Vagina (tissue), 2 donors: ENCODE results near the gene DHFR2.

Experiments used
- CTCF ChIP-seq, 3 experiments: fragments of 450-650 bp in 2 of 3; fragments of 200-600 bp in 1 of 3; sonication (generic) in 1 of 3; IDR thresholded peaks; one replicate each; pipeline ENCODE4 v1.5.1; 2017 to 2019; ENCODE audit warnings: antibody characterized with exemption in 3 of 3, mild to moderate bottlenecking in 2 of 3, moderate library complexity in 2 of 3
- POLR2AphosphoS5 ChIP-seq, 2 donors: sonication (generic); formaldehyde crosslinking; IDR thresholded peaks; one replicate each; pipeline ENCODE4 v1.9.0; 2017; ENCODE audit warnings: antibody characterized with exemption in 2 of 2, mild to moderate bottlenecking in 2 of 2, low read depth in 1 of 2; ENCODE audit not compliant: insufficient read depth in 1 of 2

GRCh38 chr3:94049267-94049666, 13.4 kb downstream of the DHFR2 start:
- TF ChIP-seq CTCF (IDR thresholded peaks at IDR 0.05) (no peak), POLR2AphosphoS5 (IDR thresholded peaks at IDR 0.05; ENCODE audit: insufficient read depth in 1 of 2, low read depth in 1 of 2) (no peak)
